HepG2 (cell line): ENCODE results near the gene UPK1B. TPM values are rescaled to one million over a fixed set of nuclear protein-coding genes. Genes with fewer than 3 reads are reported as not detected.

ENCODE experiments used
- ATM ChIP-seq: fragments of 450-650 bp; IDR thresholded peaks from 2 replicates; pipeline ENCODE4 v1.7.1; 2017; ENCODE audit warnings: mild to moderate bottlenecking, borderline replicate concordance
- CEBPG ChIP-seq: IDR thresholded peaks from 2 replicates; pipeline ENCODE4 v1.6.1; 2016
- NONO ChIP-seq, 2 experiments: fragments of 450-650 bp in 1 of 2; sonication (generic) in 1 of 2; formaldehyde crosslinking in 1 of 2; IDR thresholded peaks in 1 of 2; conservative IDR thresholded peaks in 1 of 2; 2 replicates each; pipeline versions ENCODE4 v1.6.1 to v1.8.0; 2017 to 2022; ENCODE audit warnings: mild to moderate bottlenecking in 1 of 2, missing genetic modification reagents in 1 of 2, moderate library complexity in 1 of 2
- SOX5 ChIP-seq: IDR thresholded peaks from 2 replicates; pipeline ENCODE4 v1.6.1; 2016; ENCODE audit warnings: borderline replicate concordance
- TFDP2 ChIP-seq: sonication (generic); formaldehyde crosslinking; IDR thresholded peaks from 2 replicates; pipeline ENCODE4 v1.4.0; 2020; ENCODE audit warnings: missing genetic modification reagents
- ZNF292 ChIP-seq: sonication (generic); formaldehyde crosslinking; IDR thresholded peaks from 2 replicates; pipeline ENCODE4 v1.8.1; 2022; ENCODE audit warnings: mild to moderate bottlenecking, low read depth, missing genetic modification reagents, borderline replicate concordance
- ZNF605 ChIP-seq: sonication (generic); formaldehyde crosslinking; IDR thresholded peaks from 2 replicates; pipeline ENCODE4 v1.8.0; 2022; ENCODE audit warnings: mild to moderate bottlenecking, missing genetic modification reagents
- ZSCAN21 ChIP-seq: sonication (generic); formaldehyde crosslinking; IDR thresholded peaks from 2 replicates; pipeline ENCODE4 v1.8.0; 2022; ENCODE audit warnings: mild to moderate bottlenecking, missing genetic modification reagents, moderate library complexity, borderline replicate concordance
- polyA plus RNA-seq, 8 experiments: library from polyadenylated mRNA; depleted of rRNA in 3 of 8; stranded (reverse) in 7 of 8; unstranded in 1 of 8; fragments of >200 nt; fragmentation: Illumina TruSeq in 4 of 8; extraction: Trizol in 4 of 8; gene quantifications; 2 replicates each; pipeline versions ENCODE4 v1.2.1 to v1.2.3, GENCODE V29; 2011 to 2016; ENCODE audit warnings: low read depth in 4 of 8, missing spikeins in 1 of 8, mixed read lengths in 1 of 8; ENCODE audit not compliant: insufficient read depth in 1 of 8
- total RNA-seq, 5 experiments: library from RNA; depleted of rRNA; stranded (reverse); fragments of >200 nt; fragmentation: Illumina TruSeq; extraction: Trizol; gene quantifications; 2 replicates each; pipeline ENCODE4 v1.2.3, GENCODE V29; 2016; ENCODE audit warnings: low read depth in 1 of 5
- TF ChIP-seq, protein P1 (sequence below): sonication (generic); formaldehyde crosslinking; IDR thresholded peaks from 2 replicates; pipeline ENCODE4 v1.5.0; 2020; ENCODE audit warnings: missing genetic modification reagents
- TF ChIP-seq, protein P2 (sequence below): sonication (generic); formaldehyde crosslinking; IDR thresholded peaks from 2 replicates; pipeline ENCODE4 v1.5.1; 2020; ENCODE audit warnings: mild to moderate bottlenecking, missing genetic modification reagents, moderate library complexity

Gene UPK1B
- total and polyA plus RNA-seq, 2 of the 13 experiments (the other 11 are each of a cell fraction or from before 2014, with no cell fraction given), result not detected

GRCh38 chr3:119211803-119212202 lies 38.4 kb downstream of the UPK1B start (continued):
- TF ChIP-seq, protein P1, sequence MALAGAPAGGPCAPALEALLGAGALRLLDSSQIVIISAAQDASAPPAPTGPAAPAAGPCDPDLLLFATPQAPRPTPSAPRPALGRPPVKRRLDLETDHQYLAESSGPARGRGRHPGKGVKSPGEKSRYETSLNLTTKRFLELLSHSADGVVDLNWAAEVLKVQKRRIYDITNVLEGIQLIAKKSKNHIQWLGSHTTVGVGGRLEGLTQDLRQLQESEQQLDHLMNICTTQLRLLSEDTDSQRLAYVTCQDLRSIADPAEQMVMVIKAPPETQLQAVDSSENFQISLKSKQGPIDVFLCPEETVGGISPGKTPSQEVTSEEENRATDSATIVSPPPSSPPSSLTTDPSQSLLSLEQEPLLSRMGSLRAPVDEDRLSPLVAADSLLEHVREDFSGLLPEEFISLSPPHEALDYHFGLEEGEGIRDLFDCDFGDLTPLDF (CRISPR knock-in tag), result no peak
- TF ChIP-seq ATM (no peak), NONO (IDR thresholded peaks at IDR 0.05) (no peak), NONO (CRISPR knock-in tag; conservative IDR thresholded peaks at IDR 0.05) (no peak), SOX5 (CRISPR knock-in tag) (no peak), ZNF605 (no peak), CEBPG (CRISPR knock-in tag) (no peak), TFDP2 (CRISPR knock-in tag) (no peak), ZSCAN21 (no peak), ZNF292 (CRISPR knock-in tag) (no peak)
- TF ChIP-seq, protein P2, sequence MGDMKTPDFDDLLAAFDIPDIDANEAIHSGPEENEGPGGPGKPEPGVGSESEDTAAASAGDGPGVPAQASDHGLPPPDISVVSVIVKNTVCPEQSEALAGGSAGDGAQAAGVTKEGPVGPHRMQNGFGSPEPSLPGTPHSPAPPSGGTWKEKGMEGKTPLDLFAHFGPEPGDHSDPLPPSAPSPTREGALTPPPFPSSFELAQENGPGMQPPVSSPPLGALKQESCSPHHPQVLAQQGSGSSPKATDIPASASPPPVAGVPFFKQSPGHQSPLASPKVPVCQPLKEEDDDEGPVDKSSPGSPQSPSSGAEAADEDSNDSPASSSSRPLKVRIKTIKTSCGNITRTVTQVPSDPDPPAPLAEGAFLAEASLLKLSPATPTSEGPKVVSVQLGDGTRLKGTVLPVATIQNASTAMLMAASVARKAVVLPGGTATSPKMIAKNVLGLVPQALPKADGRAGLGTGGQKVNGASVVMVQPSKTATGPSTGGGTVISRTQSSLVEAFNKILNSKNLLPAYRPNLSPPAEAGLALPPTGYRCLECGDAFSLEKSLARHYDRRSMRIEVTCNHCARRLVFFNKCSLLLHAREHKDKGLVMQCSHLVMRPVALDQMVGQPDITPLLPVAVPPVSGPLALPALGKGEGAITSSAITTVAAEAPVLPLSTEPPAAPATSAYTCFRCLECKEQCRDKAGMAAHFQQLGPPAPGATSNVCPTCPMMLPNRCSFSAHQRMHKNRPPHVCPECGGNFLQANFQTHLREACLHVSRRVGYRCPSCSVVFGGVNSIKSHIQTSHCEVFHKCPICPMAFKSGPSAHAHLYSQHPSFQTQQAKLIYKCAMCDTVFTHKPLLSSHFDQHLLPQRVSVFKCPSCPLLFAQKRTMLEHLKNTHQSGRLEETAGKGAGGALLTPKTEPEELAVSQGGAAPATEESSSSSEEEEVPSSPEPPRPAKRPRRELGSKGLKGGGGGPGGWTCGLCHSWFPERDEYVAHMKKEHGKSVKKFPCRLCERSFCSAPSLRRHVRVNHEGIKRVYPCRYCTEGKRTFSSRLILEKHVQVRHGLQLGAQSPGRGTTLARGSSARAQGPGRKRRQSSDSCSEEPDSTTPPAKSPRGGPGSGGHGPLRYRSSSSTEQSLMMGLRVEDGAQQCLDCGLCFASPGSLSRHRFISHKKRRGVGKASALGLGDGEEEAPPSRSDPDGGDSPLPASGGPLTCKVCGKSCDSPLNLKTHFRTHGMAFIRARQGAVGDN (CRISPR knock-in tag), result no peak
- TF ChIP-seq, all 625 proteins: peak for 0
